Measurements from ENCODE around the gene ARHGEF12. TPM values are rescaled to one million over a fixed set of nuclear protein-coding genes. Genes with fewer than 3 reads are reported as not detected.
A peak's percentile ranks its signal among the peaks of the same experiment; 100 is the strongest.

Gene ARHGEF12
- total and polyA plus RNA-seq, 10 of the 15 experiments (the other 5 are each of a cell fraction or from before 2014, with no cell fraction given) = 2.7 to 40.8 (median 20.9) TPM

DNA sequence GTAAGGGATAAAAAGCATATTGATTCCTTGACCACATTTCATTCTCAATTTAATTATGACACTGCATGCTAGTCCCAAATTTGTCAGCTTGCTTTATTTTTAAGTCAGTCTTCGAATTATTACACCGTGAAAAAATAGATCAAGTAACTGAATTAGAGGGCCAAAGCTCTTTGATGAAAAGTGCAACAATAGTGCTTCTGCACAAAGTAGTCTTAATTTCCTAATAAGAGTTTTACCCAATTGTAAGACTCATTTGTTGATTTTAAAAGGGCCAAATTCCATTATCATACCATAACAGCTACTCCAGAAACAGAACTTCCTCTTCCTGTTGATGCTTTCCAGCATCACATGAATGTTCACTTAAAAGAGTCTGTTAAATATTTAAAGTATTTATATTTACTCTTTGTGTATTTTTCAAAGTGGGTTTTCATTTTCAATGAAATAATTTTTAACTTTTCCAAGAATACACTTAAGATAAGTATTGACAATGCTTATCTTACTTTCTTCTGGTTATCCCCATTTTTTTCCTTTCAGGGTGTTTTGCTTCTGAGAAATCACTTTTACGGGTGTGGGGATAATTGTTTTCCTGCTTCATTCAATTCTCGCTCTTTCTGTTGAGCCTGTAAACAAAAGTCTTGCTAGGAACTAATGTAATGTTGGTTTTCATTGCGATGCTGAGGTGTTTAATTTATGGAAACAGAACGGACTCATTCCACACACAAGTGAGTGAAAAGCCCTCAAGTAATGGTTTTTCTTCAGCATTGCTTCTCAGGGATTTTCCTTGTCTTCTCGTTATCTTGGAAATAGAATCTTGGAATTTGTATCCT lies 2.1 kb downstream of the ARHGEF12 start:
- RAD21 ChIA-PET (ENCODE audit: unreplicated experiment) = interaction anchor here (0.8 to 4.1 kb wide), 10 partner anchors 11 to 275 kb away, joined by 3 to 34 read pairs (median 4); no protein-coding TSS in a partner anchor
- ATAC-seq (no peak), FAIRE-seq (no peak), DNase-seq (ENCODE audit: low read depth, low spot score) (no peak)
- POLR2A ChIA-PET = interaction anchor here (0.7 to 1.6 kb wide), 5 partner anchors 12 to 94 kb away, joined by 3 to 9 read pairs (median 5); no protein-coding TSS in a partner anchor
- SMC1A ChIA-PET (ENCODE audit: uncharacterized antibody, unreplicated experiment) = interaction anchor here (0.7 to 4.9 kb wide), 21 partner anchors 11 to 587 kb away, joined by 3 to 37 read pairs (median 4); no protein-coding TSS in a partner anchor
- Histone ChIP-seq H3K9ac (ENCODE audit: control insufficient read depth, insufficient read depth, low read length) (no peak overlapping the region), H3K4me3 (peak overlapping the region; percentile 94), H3K4me2 (ENCODE audit: control insufficient read depth, insufficient read depth) (peak overlapping the region; percentile 82), H3K27ac (ENCODE audit: control insufficient read depth, insufficient read depth) (no peak overlapping the region), H3K9me3 (replicated peaks; ENCODE audit: control insufficient read depth, insufficient read depth, low read length) (no peaks in the 10 kb centered on the region; the same call in 2 of the 3 replicates), H3K79me2 (ENCODE audit: control insufficient read depth, insufficient read depth, low read length) (peaks cover 54% of the 10 kb centered on the region), H3K36me3 (ENCODE audit: control insufficient read depth in 2 of 2, insufficient read depth in 2 of 2, low read length in 1 of 2) (no peaks in the 10 kb centered on the region), H2AFZ (ENCODE audit: control insufficient read depth, low read depth, low read length) (no peak overlapping the region), H3K4me1 (ENCODE audit: control insufficient read depth, insufficient read depth, low read length) (peaks cover 6% of the 10 kb centered on the region), H4K20me1 (ENCODE audit: control insufficient read depth, insufficient read depth) (peaks cover 2% of the 10 kb centered on the region), H3K27me3 (replicated peaks in 1 of 2; ENCODE audit: control insufficient read depth in 2 of 2, insufficient read depth in 2 of 2, low read length in 1 of 2) (no peaks in the 10 kb centered on the region)
- 61% methylated on average over 7 of the region's 7 CpGs for WGBS (ENCODE audit: insufficient coverage, insufficient replicate concordance, low lambda C conversion rate, missing lambda C conversion rate)
- intact Hi-C loops (cut with micrococcal nuclease; ENCODE audit: unreplicated experiment) = loop anchor here (5.0 to 10.0 kb wide), 4 partner anchors 94 to 856 kb away; no protein-coding TSS in a partner anchor
- TF ChIP-seq FOXK2 (IDR thresholded peaks at IDR 0.05) = no peak
- TF ChIP-seq NFIC (IDR thresholded peaks at IDR 0.05; ENCODE audit: low read depth, low read length) = no peak
- no peak for TF ChIP-seq RUNX3 (IDR thresholded peaks at IDR 0.05; ENCODE audit: low read length)
- TF ChIP-seq, protein P1, sequence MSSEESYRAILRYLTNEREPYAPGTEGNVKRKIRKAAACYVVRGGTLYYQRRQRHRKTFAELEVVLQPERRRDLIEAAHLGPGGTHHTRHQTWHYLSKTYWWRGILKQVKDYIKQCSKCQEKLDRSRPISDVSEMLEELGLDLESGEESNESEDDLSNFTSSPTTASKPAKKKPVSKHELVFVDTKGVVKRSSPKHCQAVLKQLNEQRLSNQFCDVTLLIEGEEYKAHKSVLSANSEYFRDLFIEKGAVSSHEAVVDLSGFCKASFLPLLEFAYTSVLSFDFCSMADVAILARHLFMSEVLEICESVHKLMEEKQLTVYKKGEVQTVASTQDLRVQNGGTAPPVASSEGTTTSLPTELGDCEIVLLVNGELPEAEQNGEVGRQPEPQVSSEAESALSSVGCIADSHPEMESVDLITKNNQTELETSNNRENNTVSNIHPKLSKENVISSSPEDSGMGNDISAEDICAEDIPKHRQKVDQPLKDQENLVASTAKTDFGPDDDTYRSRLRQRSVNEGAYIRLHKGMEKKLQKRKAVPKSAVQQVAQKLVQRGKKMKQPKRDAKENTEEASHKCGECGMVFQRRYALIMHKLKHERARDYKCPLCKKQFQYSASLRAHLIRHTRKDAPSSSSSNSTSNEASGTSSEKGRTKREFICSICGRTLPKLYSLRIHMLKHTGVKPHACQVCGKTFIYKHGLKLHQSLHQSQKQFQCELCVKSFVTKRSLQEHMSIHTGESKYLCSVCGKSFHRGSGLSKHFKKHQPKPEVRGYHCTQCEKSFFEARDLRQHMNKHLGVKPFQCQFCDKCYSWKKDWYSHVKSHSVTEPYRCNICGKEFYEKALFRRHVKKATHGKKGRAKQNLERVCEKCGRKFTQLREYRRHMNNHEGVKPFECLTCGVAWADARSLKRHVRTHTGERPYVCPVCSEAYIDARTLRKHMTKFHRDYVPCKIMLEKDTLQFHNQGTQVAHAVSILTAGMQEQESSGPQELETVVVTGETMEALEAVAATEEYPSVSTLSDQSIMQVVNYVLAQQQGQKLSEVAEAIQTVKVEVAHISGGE (CRISPR knock-in tag; IDR thresholded peaks at IDR 0.05) = no peak
- TF ChIP-seq NFYA (IDR thresholded peaks at IDR 0.05; ENCODE audit: borderline replicate concordance, low read depth, low read length) = no peak
- TF ChIP-seq, protein P2, sequence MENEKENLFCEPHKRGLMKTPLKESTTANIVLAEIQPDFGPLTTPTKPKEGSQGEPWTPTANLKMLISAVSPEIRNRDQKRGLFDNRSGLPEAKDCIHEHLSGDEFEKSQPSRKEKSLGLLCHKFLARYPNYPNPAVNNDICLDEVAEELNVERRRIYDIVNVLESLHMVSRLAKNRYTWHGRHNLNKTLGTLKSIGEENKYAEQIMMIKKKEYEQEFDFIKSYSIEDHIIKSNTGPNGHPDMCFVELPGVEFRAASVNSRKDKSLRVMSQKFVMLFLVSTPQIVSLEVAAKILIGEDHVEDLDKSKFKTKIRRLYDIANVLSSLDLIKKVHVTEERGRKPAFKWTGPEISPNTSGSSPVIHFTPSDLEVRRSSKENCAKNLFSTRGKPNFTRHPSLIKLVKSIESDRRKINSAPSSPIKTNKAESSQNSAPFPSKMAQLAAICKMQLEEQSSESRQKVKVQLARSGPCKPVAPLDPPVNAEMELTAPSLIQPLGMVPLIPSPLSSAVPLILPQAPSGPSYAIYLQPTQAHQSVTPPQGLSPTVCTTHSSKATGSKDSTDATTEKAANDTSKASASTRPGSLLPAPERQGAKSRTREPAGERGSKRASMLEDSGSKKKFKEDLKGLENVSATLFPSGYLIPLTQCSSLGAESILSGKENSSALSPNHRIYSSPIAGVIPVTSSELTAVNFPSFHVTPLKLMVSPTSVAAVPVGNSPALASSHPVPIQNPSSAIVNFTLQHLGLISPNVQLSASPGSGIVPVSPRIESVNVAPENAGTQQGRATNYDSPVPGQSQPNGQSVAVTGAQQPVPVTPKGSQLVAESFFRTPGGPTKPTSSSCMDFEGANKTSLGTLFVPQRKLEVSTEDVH (IDR thresholded peaks at IDR 0.05; ENCODE audit: low read depth, partially characterized antibody) = no peak
- TF ChIP-seq ESRRA (IDR thresholded peaks at IDR 0.05; ENCODE audit: low read length) = no peak
- TF ChIP-seq STAT3 (IDR thresholded peaks at IDR 0.05; ENCODE audit: low read depth, low read length) = no peak
- no peak for TF ChIP-seq KDM1A (IDR thresholded peaks at IDR 0.05; ENCODE audit: borderline replicate concordance)
- CTCF ChIA-PET = interaction anchor here (0.8 to 2.4 kb wide), 9 partner anchors 12 to 773 kb away, joined by 3 to 9 read pairs (median 5); no protein-coding TSS in a partner anchor
- in situ Hi-C loops (cut with MboI) = loop anchor here (10.0 kb wide), 1 partner anchor 616 kb away; no protein-coding TSS in a partner anchor
- no TSS peak for BruUV-seq (replicated peaks)
